Stimulated activated CD8-positive, alpha-beta memory T cell treated with anti-CD3 and anti-CD28 coated beads, Interleukin-2, amount 100 ng/mL, for 48 hours (primary cell): ENCODE results near the gene DNAJB2.
"Not testable (repeated sequence)": the region's sequence is repeated elsewhere in the genome, so short reads cannot be mapped to it uniquely, and the experiment has no call there.

Experiments
- DNase-seq, 2 donors: peaks; one replicate each; pipeline ENCODE4 v3.0.0-alpha.2; 2020; ENCODE audit warnings: low read depth in 2 of 2

DNAJB2 gene

DNA sequence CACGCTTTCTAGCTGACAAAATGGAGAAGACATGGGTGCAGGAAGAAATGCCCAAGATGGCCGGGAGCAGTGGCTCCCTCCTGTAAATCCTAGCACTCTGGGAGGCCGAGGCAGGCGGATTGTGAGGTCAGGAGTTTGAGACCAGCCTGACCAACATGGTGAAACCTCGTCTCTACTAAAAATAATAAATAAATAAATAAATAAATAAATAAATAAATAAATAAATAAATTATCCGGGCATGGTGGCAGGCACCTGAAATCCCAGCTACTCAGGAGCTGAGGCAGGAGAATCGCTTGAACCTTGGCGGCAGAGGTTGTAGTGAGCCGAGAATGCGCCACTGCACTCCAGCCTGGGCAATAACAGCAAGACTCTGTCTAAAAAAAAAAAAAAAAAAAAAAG is 20.2 kb upstream of the DNAJB2 start:
- DNase-seq, result not testable (repeated sequence)

DNA sequence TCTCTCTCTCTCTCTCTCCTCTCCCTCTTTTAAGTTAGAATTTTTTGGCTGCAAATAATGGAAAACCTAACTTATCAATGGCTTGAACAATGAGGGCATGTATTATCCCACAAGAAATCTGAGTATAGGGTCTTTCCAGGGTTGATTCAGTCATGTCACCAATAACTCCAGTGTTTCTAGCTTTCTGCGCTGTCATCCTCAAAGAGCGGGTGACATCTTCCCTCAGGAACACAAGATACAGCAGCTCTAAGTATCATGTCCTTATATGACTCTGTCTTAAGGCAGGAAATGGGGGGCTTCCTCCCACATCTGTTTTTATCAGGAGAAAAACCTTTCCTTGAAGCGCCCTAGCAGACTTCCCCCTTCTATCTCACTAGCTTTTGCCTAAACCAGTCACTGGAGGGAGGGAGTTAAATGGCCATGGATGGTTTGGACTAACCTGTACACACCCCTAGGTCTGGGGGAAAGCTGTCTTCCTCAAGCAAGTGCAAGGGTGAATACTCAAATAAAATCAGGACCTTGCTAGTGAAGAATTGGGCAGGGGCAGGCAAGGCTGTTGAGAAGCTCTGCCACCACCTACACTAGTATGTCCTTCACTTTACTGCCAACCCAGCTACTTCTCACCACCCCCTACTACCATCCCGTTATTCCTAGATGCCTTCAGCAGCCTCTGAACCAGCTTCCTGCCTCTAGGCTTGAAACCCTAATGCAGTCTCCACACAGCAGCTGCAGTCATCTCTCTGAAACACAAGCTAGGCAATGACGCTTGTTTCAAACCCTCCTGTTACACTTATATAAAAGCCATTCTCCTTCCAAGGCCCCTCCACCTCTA is 17.9 kb upstream of the DNAJB2 start:
- no peak for DNase-seq

DNA sequence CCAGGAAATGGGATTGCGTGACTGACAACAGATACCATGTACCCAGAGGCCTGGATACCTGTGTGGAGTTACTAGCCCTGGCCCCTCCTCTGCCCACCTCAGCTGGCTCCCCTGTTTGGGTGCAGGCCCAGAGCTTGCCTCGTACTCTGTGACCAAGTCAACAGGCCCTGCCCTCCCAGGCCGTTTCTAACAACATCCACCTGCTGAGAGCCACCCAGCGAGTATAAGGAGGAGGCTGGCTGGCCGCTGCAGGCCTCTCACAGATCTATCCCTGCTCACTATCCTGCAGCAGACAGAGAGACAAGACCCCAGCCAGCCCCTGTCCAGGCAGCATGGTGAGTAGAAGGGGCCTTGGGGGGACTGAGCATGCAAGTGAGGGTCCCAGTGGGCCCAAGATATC is 12.9 kb upstream of the DNAJB2 start:
- no peak for DNase-seq

DNA sequence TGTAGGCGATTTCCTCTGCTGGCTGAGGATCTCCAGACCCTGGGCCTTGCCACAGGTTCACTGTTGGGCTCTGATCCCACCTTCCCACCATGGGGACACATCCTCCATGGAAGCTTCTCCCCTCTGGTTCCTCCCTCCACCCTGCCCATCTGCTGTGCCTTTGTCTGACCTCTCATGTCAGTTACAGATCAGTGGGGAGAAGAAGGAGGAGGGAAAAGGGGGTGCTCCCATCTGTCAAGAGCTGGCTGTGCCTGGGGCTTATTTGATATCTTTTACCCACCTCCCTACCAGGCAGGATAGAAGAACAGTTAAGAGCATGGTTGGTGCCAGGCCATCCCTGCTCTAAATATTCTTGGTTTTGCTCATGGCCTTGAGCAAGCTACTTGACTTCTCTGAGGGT is 12.3 kb upstream of the DNAJB2 start:
- no peak for DNase-seq

DNA sequence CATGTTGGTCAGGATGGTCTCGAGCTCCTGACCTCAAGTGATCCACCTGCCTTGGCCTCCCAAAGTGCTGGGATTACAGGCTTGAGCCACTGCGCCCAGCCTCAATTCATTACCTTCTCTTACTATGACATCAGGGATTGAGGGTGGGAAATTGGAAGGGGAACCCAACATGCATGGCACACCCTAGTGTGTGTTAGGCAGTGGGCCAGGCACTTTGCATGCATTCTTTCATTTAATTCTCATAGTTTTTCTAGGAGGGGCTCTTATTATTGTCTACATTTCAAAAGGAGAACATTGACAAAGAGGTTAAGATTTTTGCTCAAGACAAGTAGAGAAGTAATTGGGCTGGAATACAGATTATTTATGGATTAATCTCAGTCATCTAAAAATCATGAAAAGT is 10.9 kb upstream of the DNAJB2 start:
- no peak for DNase-seq

DNA sequence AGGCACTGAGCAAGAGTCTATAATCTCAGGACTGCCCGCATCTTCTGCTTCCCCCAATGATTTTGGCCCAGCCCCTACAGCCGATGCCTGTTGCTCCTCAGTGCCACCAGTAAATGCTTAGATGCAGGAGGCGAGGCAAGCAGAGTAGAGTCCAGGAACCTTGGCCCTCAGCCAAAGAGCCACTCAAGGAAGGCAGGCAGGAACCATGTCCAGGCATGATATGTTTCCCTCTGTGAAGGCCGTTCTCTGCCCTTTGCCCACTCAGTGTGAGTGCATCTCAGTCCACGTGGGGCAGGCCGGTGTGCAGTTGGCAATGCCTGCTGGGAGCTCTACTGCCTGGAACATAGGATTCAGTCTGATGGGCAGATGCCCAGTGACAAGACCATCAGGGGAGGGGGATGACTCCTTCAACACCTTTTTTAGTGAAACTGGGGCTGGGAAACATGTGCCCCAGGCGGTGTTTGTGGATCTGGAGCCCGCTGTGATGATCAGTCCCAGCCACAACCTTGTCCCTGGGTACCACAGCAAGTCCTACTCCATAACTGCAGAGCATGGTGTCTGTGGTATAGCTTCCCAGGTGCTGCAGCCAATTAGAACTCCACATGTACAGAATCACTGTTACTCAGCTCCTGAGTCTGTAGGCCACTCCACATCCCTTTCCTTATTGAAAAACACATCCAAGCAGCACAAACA is 9.7 kb upstream of the DNAJB2 start:
- DNase-seq, result no peak

DNA sequence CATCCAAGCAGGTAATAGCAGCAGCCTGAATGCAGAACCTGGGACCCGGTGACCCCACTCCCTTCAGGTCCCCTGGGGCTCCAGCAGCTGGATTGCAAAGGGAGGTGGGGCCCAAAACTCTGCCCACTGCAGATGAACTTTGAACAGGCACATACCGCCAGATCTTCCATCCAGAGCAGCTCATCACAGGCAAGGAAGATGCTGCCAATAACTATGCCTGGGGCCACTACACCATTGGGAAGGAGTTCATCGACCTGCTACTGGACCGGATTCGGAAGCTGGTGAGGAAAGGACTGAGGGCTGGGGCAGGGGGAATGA is 9.2 kb upstream of the DNAJB2 start:
- no peak for DNase-seq

DNA sequence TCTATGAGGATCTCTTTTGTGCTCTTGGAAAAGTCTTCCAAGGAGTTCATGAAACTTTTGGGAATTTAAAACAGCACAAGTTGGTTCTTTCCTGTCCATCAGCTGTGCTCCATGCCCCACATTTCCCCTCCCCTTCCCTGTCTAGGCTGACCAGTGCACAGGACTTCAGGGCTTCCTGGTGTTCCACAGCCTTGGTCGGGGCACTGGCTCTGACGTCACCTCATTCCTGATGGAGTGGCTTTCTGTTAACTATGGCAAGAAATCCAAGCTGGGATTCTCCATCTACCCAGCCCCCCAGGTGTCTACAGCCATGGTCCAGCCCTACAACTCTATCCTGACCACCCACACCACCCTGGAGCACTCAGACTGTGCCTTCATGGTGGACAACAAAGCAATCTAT is 8.1 kb upstream of the DNAJB2 start:
- DNase-seq, result no peak

DNA sequence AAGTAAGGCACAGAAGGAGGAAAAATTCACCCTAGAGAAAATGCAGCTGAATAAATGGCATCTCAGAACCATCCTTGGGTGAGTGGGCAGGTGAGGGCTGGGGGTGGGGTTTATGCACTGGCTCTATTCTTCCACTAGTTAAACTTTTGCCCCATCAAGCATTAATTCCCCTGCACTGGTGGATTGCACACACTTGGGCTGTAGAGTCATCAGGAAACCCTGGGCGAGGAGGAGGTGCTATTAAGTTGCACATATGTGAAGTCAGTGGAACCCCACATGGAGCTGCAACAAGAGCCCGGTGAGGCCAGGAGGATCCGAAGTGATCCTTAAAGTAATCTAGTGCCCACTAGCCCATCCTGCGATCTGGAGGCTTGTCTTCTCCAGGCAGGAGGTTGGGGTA is 6.8 kb upstream of the DNAJB2 start:
- DNase-seq, result no peak

DNA sequence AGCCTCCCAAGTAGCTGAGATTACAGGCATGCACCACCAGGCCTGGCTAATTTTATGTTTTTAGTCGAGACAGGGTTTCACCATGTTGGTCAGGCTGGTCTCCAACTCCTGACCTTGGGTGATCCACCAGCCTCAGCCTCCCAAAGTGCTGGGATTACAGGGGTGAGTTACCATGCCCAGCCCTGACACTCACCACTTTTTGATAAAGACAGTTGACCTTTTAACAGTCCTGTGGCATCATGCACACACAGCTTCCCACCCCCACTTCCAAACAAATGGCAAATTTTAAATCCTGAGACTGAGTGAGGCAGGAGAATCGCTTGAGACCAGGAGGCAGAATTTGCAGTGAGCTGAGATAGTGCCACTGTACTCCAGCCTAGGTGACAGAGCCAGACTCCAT is 6.2 kb upstream of the DNAJB2 start:
- DNase-seq, result no peak

DNA sequence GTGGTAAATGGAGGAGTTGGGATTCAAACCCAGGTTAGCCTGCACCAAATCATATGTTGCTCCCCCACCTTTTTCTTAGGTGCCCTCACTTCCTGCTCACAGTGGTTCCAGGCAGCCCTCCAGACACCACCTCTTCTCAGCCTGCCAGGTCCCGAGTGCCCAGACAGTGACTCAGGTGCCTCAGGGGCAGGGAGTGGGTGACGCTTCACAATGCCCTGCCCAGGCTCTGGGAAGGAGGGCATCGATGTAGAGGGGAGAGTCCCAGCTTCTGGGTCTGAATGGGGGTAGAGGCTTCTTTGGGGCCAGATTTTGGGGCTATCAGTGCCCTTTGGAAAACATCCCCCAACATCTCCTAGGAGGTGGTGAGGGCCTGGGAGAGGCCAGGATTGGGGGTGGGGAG is 5.2 kb upstream of the DNAJB2 start:
- no peak for DNase-seq

DNA sequence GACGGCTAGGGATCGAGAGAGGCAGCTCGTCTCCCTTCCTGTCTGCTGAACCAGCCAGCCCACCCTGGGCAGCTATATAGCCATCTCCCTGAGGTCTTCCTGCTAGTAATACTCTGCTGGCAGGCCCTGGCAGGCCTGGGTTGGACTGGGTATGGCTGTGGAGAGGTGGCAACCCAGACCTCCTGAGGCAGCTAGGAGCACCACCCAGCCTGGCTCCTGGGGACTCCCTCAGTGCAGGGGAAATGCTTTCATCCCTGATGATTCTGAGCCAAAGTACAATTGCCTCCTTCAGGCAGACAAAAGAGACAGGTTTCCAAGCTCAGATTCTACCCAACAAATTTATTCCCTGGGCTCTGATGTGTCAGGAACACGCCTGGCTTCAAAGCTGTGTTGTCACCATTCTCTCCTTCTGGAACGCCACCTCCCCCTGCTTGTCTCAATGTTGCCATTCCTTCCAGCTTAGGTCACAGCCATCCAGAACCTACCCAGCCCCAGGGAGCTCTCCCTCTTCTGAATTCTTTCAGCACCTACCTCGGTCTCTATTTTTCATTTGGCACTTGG is 4.7 kb upstream of the DNAJB2 start:
- DNase-seq, result no peak

DNA sequence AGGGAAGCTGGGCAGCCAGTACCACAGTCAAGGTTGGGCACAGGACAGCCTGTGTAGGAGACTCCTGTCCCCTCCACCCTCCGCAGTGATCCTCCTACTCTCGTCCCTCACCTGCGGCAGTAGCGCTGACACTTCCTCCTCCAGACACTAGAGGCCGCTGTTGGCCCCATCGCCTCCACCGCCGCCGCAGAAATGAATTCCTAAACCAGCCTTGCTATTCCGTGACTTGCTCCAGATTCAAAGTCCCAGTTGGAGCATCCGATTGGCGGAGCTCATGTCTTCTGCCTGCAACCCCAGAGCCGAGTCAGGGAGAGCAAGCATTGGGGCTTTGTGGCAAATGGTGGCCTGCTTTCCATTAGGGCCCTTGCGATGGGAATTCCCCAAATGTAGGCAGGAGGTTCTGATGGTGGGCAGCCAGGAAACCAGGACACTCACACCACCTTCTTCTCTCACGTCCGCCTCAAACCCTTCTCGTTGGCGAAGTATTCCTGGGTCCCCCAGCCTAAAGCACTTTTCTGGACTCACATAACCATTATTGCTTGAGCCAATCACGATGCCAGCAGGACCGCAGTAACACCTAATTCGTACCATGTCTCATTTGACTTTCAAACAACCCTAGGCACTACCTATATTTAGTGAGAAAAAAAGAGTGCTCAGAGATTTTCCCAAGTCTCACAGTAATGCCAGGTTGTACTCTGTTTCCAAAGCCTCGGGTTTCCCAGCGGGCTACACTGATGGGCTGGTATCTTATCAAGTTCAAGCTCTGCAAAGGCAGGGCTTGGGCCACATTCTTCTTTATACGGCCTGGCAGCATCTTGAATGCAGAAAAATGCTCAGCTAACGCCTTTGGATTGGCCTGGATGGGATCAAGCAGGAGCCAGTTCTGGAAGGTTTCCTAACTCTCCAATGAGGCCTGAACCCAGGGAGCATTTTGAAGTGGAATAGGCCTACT is 1.2 kb upstream of the DNAJB2 start:
- peak; percentile 39 to 68 for DNase-seq

DNA sequence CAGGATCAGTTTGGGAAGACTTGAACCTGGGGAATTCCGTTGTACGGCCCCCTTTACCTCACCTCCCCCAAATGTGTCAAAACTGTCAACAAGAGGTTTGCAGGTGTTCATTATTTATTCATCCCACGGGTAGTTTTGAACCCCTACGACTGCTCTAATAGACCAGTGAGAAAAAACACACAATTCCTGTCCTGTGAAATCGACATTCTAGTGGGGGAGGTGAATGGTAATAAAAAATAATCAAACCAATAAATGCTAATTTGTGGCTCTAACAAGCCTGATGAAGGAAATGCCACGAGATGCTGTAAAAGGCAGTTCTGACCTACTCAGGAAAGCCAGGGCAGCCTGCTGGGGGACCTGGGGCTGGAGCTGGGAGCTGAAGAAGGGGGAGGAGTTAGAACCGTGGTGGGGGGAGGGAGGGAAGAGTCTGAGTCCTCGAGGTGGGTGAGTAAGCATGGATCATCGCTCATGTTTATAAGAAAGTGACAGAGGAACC is 463 bp upstream of the DNAJB2 start:
- no peak for DNase-seq

DNA sequence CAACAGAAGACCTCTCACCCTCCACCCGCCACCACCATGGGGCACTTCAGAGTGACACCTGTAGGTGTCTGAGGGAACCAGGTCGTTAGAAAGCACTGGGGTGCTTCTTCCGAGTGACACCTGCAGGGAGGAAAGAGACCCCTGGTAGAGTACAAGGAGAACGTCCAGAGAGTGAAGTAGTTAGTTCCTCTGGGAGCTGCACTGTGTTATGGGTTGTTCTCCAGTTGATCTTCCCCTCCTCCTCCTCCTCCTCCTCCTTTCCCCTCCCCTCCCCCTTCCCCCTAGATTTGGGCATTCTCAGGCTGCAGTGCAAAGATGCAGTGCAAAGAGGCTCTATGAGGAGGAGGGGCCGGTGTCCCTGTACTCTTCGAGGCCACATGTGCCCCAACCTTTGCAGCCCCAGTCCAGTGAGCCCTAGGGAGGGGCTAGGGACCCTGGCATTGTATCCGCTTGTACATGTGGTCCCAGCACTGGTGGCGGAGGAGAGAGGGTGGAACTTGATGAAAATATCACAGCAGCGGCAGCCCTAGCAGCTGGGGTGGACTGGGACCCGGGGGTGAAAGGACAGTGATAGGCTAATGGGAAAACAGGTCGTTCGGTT is 850 bp downstream of the DNAJB2 start:
- DNase-seq, result no peak

DNA sequence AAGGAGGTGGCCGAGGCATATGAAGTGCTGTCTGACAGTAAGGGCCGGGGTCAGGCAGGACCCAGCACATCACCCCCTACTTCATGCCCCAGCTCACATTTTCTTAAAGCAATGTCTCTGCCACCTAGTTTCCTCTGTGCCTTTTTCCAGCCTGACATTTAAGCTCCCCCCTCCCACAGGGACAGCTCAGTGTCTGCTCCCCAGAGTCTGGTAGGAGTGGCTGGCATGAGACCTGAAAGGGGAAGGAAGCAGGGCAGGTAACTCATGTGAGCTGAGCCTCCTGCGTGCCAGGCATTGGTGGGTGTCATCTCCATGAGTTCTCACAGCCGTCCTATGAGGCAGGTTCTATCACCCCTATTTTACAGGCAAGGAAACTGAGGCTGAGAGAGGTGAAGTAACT is 1.5 kb downstream of the DNAJB2 start:
- no peak for DNase-seq

DNA sequence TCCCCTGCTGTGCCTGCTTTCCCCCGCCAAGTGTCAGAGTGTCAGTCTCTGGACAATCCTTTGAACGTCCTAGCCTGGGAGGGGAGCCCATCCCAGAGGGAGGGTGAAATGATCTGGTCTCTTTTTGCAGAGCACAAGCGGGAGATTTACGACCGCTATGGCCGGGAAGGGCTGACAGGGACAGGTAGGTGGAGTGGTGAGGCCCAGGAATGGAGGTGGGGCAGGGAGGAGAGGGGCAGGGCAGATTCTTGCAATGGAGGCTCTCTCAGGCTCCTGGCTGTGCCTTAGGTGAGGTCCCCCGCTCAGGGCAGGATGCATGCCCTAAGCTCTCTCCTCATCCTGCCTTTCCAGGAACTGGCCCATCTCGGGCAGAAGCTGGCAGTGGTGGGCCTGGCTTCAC is 2.4 kb downstream of the DNAJB2 start:
- DNase-seq, result no peak

DNA sequence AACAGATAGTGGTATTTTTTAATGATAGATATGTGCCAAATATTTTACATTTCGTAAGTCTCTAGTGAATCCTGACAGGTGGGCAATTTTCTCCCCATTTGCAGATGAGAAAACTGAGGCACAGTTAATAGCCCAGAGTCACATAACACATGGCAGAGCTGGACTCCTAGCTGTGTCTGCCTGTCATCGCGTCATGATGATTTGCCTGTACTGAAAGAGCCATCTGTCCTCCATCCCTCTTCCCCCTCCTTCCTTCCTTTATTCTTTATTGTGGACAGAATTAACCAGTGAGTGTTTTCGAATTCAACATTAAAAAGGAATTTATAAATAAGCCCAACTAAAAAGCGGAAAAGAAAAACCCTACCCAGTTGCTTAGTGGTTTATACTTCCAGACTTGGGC is 3.2 kb downstream of the DNAJB2 start:
- DNase-seq, result no peak

DNA sequence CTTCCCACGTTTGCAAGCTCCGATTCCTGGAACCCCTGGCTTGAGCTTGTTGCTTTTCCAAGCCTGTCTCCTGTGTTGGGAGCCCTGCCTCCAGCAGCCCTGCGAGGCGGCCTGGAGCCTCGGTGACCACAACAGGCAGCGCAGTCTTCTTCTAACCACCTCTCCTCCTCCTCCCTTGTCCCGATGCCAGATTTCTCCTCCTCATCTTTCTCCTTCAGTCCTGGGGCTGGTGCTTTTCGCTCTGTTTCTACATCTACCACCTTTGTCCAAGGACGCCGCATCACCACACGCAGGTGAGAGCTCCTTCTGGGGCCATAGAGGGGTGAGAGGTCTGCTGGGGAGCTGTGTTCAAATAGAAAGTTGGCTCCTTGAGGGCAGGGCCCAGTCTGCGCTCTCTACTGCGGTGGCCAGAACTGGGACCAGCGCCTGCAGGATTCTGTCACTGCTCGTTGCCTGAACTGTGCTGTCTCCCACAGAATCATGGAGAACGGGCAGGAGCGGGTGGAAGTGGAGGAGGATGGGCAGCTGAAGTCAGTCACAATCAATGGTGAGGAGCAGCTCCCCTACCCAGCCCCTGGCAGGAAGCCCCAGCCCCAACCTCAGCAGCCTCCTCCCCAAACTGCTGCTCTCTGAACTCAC is 3.9 kb downstream of the DNAJB2 start:
- DNase-seq, result no peak

DNA sequence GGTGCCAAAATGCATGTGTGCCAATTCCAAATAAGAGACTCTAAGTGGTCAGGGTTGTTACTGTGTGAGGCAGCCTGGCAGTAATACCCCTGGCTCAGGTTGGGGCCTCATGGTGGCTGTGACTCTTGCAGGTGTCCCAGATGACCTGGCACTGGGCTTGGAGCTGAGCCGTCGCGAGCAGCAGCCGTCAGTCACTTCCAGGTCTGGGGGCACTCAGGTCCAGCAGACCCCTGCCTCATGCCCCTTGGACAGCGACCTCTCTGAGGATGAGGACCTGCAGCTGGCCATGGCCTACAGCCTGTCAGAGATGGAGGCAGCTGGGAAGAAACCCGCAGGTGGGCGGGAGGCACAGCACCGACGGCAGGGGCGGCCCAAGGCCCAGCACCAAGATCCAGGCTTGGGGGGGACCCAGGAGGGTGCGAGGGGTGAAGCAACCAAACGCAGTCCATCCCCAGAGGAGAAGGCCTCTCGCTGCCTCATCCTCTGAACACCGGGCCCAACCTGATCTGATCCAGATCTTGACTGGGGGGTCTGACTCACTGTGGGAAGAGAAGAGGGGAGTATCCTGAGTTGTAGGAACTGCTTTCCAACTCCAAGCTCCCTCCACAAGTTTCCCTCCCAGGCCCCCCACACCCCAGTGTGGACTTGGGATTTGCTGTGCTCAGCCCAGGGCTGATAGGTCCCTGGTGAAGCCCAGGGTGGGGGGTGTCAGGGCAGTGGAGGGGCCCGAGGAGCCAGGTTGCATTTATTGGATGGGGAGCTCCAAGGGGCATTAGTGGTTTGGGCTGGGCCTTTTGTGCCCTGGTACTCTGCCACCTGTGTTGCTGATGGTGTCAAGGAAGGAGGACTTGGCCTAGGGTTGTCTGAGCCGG is 5.6 kb downstream of the DNAJB2 start:
- no peak for DNase-seq
